H9 (cell line): Measurements from ENCODE around the gene ILDR1. TPM values are rescaled to one million over a fixed set of nuclear protein-coding genes. Genes with fewer than 3 reads are reported as not detected.
A peak's percentile ranks its signal among the peaks of the same experiment; 100 is the strongest.

Source experiments
- DNase-seq: peaks from one replicate; pipeline ENCODE4 v3.0.0-alpha.2; 2017
- H2AFZ ChIP-seq: one replicate; pipeline ENCODE4 v1.6.1; 2013; ENCODE audit warnings: mild to moderate bottlenecking, low read length, control low read depth, moderate library complexity
- H2AK5ac ChIP-seq: 2 replicates; pipeline ENCODE4 v1.6.1; 2013; ENCODE audit warnings: low read length, control low read depth, mixed read lengths; ENCODE audit not compliant: insufficient read length
- H2BK120ac ChIP-seq: one replicate; pipeline ENCODE4 v1.6.1; 2013; ENCODE audit warnings: low read depth, mild to moderate bottlenecking, low read length, control low read depth, inconsistent platforms; ENCODE audit not compliant: poor library complexity, severe bottlenecking
- H2BK12ac ChIP-seq: 2 replicates; pipeline ENCODE4 v1.6.1; 2013; ENCODE audit warnings: low read length, control low read depth, mixed read lengths, low read depth; ENCODE audit not compliant: insufficient read length
- H2BK15ac ChIP-seq: 2 replicates; pipeline ENCODE4 v1.6.1; 2013; ENCODE audit warnings: low read depth, low read length, control low read depth
- H2BK20ac ChIP-seq: one replicate; pipeline ENCODE4 v1.6.1; 2013; ENCODE audit warnings: low read depth, mild to moderate bottlenecking, low read length, control low read depth, inconsistent platforms; ENCODE audit not compliant: poor library complexity, severe bottlenecking
- H2BK5ac ChIP-seq: 2 replicates; pipeline ENCODE4 v1.6.1; 2013; ENCODE audit warnings: low read length, control low read depth, mixed read lengths; ENCODE audit not compliant: insufficient read length
- H3K14ac ChIP-seq: 2 replicates; pipeline ENCODE4 v1.6.1; 2013; ENCODE audit warnings: low read length, control low read depth; ENCODE audit not compliant: insufficient read depth
- H3K18ac ChIP-seq: 2 replicates; pipeline ENCODE4 v1.6.1; 2013; ENCODE audit warnings: low read depth, mild to moderate bottlenecking, mixed read lengths, low read length, control low read depth; ENCODE audit not compliant: insufficient read length
- H3K23ac ChIP-seq: 2 replicates; pipeline ENCODE4 v1.6.1; 2013; ENCODE audit warnings: low read length, control low read depth, mixed read lengths, low read depth; ENCODE audit not compliant: insufficient read length
- H3K23me2 ChIP-seq: 2 replicates; pipeline ENCODE4 v1.6.1; 2013; ENCODE audit warnings: low read depth, mild to moderate bottlenecking, mixed read lengths, low read length, control low read depth; ENCODE audit not compliant: insufficient read length, poor library complexity, severe bottlenecking
- H3K27ac ChIP-seq: 2 replicates; pipeline ENCODE4 v1.5.1; 2013; ENCODE audit warnings: low read length, control low read depth, mixed read lengths, low read depth; ENCODE audit not compliant: insufficient read length
- H3K27me3 ChIP-seq: 2 replicates; pipeline ENCODE4 v1.6.1; 2013; ENCODE audit warnings: low read length, control low read depth, inconsistent platforms; ENCODE audit not compliant: insufficient read depth
- H3K4ac ChIP-seq: 2 replicates; pipeline ENCODE4 v1.6.1; 2013; ENCODE audit warnings: low read depth, mild to moderate bottlenecking, control low read depth, inconsistent platforms, low read length, moderate library complexity
- H3K4me1 ChIP-seq: 2 replicates; pipeline ENCODE4 v1.6.1; 2013; ENCODE audit warnings: low read length, control low read depth, inconsistent platforms; ENCODE audit not compliant: insufficient read depth
- H3K4me2 ChIP-seq: 2 replicates; pipeline ENCODE4 v1.6.1; 2013; ENCODE audit warnings: low read length, control low read depth, mixed read lengths; ENCODE audit not compliant: insufficient read length, insufficient read depth
- H3K56ac ChIP-seq: 2 replicates; pipeline ENCODE4 v1.6.1; 2013; ENCODE audit warnings: low read depth, mild to moderate bottlenecking, mixed read lengths, low read length, control low read depth; ENCODE audit not compliant: insufficient read length
- H3K79me1 ChIP-seq: 2 replicates; pipeline ENCODE4 v1.6.1; 2013; ENCODE audit warnings: low read depth, mild to moderate bottlenecking, moderate library complexity, low read length, control low read depth, inconsistent platforms; ENCODE audit not compliant: insufficient read depth, poor library complexity, severe bottlenecking
- H3K79me2 ChIP-seq: 2 replicates; pipeline ENCODE4 v1.6.1; 2013; ENCODE audit warnings: low read length, control low read depth, inconsistent platforms; ENCODE audit not compliant: insufficient read depth
- H3K9ac ChIP-seq: 2 replicates; pipeline ENCODE4 v1.6.1; 2013; ENCODE audit warnings: low read length, control low read depth, mixed read lengths; ENCODE audit not compliant: insufficient read length; ENCODE audit errors: extremely low read depth
- H3K9me3 ChIP-seq: one replicate; pipeline ENCODE4 v1.6.1; 2013; ENCODE audit warnings: low read depth, low read length, inconsistent platforms; ENCODE audit not compliant: control insufficient read depth
- H3T11ph ChIP-seq: one replicate; pipeline ENCODE4 v1.6.1; 2013; ENCODE audit warnings: mild to moderate bottlenecking, low read length, control low read depth, inconsistent platforms
- H4K20me1 ChIP-seq: one replicate; pipeline ENCODE4 v1.6.1; 2013; ENCODE audit not compliant: control insufficient read depth, insufficient read length, insufficient read depth
- H4K5ac ChIP-seq: 2 replicates; pipeline ENCODE4 v1.6.1; 2013; ENCODE audit warnings: low read depth, mild to moderate bottlenecking, mixed read lengths, low read length, control low read depth; ENCODE audit not compliant: insufficient read length
- H4K8ac ChIP-seq: replicated peaks from 2 replicates; pipeline ENCODE4 v1.6.1; 2013; ENCODE audit warnings: low read length, control low read depth, mixed read lengths, low read depth; ENCODE audit not compliant: insufficient read length
- H4K91ac ChIP-seq: 2 replicates; pipeline ENCODE4 v1.6.1; 2013; ENCODE audit warnings: low read depth, mild to moderate bottlenecking, moderate library complexity, mixed read lengths, low read length, control low read depth; ENCODE audit not compliant: insufficient read length
- H3K27ac Mint-ChIP-seq, 3 experiments: 2 replicates in 2 of 3; 3 replicates in 1 of 3; pipeline ENCODE4 v1.8.0; 2020 to 2021; ENCODE audit warnings: mixed read lengths in 3 of 3, mild to moderate bottlenecking in 1 of 3, moderate library complexity in 1 of 3
- H3K27me3 Mint-ChIP-seq: 2 replicates; pipeline ENCODE4 v1.8.0; 2021; ENCODE audit warnings: low read depth, mild to moderate bottlenecking, moderate library complexity, mixed read lengths
- H3K36me3 Mint-ChIP-seq, 3 experiments: 2 replicates in 2 of 3; 3 replicates in 1 of 3; pipeline ENCODE4 v1.8.0; 2020 to 2021; ENCODE audit warnings: low read depth in 3 of 3, mixed read lengths in 3 of 3; ENCODE audit not compliant: insufficient read depth in 1 of 3
- H3K4me1 Mint-ChIP-seq, 2 experiments: 2 replicates each; pipeline ENCODE4 v1.8.0; 2020; ENCODE audit warnings: mixed read lengths in 2 of 2
- H3K4me3 Mint-ChIP-seq, 2 experiments: 2 replicates in 1 of 2; 3 replicates in 1 of 2; pipeline ENCODE4 v1.8.0; 2020 to 2021; ENCODE audit warnings: mild to moderate bottlenecking in 2 of 2, mixed read lengths in 2 of 2, moderate library complexity in 1 of 2
- H3K9me3 Mint-ChIP-seq, 2 experiments: 2 replicates in 1 of 2; 3 replicates in 1 of 2; pipeline ENCODE4 v1.8.0; 2020; ENCODE audit warnings: mild to moderate bottlenecking in 2 of 2, mixed read lengths in 2 of 2, moderate library complexity in 1 of 2
- CTCF ChIP-seq: fragments of 200-600 bp; sonication (generic); conservative IDR thresholded peaks from 3 replicates; pipeline ENCODE4 v1.8.0; 2021; ENCODE audit warnings: antibody characterized with exemption, mild to moderate bottlenecking
- WGBS: extraction: QIAGEN DNeasy Blood & Tissue Kit; methylation state at CpG from one replicate; pipeline ENCODE4 v1.1.7; 2013; ENCODE audit warnings: missing lambda C conversion rate, low lambda C conversion rate, mixed read lengths; ENCODE audit not compliant: insufficient read length; ENCODE audit errors: extremely low coverage; 5-methylcytosine and 5-hydroxymethylcytosine counted together
- total RNA-seq: library from RNA; stranded (reverse); gene quantifications from 2 replicates; pipeline ENCODE4 v1.2.1, GENCODE V29; 2021

Gene ILDR1
- total RNA-seq, 1 experiment from 2014 or later = 0.68 TPM

GRCh38 chr3:122011396-122011795 lies 10.7 kb downstream of the ILDR1 start:
- H3K27ac Mint-ChIP-seq = peak overlapping the region in 1 of 3 experiments; percentile 54; a peak in 1 of 7 replicates
- Histone ChIP-seq H3K9me3 (no peaks in the 10 kb centered on the region), H3K4me2 (no peak overlapping the region), H4K20me1 (no peaks in the 10 kb centered on the region), H3K56ac (no peak overlapping the region), H2AK5ac (no peak overlapping the region), H3K23ac (no peak overlapping the region), H3K9ac (no peak overlapping the region), H2BK5ac (no peak overlapping the region), H3K79me2 (no peaks in the 10 kb centered on the region), H2AFZ (no peak overlapping the region), H4K91ac (no peak overlapping the region), H3K4me1 (no peaks in the 10 kb centered on the region; the same call in 1 of the 2 replicates), H3K14ac (no peak overlapping the region), H2BK20ac (no peak overlapping the region), H3K23me2 (no peaks in the 10 kb centered on the region), H3K27me3 (no peaks in the 10 kb centered on the region), H3T11ph (no peak overlapping the region), H2BK120ac (no peak overlapping the region), H2BK15ac (no peak overlapping the region), H3K4ac (no peak overlapping the region), H2BK12ac (no peak overlapping the region), H4K8ac (no peak overlapping the region), H3K79me1 (no peaks in the 10 kb centered on the region), H3K18ac (no peak overlapping the region), H3K27ac (no peak overlapping the region), H4K5ac (no peak overlapping the region)
- WGBS = no CpG with 5 or more reads among the region's 4 CpGs
- H3K4me3 Mint-ChIP-seq = no peak overlapping the region; a peak in 1 of 5 replicates
- DNase-seq = no peak
- no peaks in the 10 kb centered on the region for H3K27me3 Mint-ChIP-seq
- H3K4me1 Mint-ChIP-seq = peaks cover 7 to 12% of the 10 kb centered on the region in 2 experiments; a peak in 3 of 4 replicates
- TF ChIP-seq CTCF = no peak
- no peaks in the 10 kb centered on the region; a peak in 1 of 5 replicates for H3K9me3 Mint-ChIP-seq
- H3K36me3 Mint-ChIP-seq = no peaks in the 10 kb centered on the region
